K562 (cell line): ENCODE measurements around the gene PAQR4. TPM values are rescaled to one million over a fixed set of nuclear protein-coding genes. Genes with fewer than 3 reads are reported as not detected.

ENCODE experiments used
- ETV1 ChIP-seq: fragments of 450-650 bp; conservative IDR thresholded peaks from 2 replicates; pipeline ENCODE4 v1.6.1; 2016; ENCODE audit warnings: missing genetic modification characterization, control low read depth, low read depth, missing compliant biosample characterization
- HNRNPK ChIP-seq: fragments of 200-400 bp; formaldehyde crosslinking; IDR thresholded peaks from one replicate; pipeline ENCODE4 v1.6.1; 2018; ENCODE audit warnings: mild to moderate bottlenecking, low read depth, low read length; ENCODE audit not compliant: poor library complexity, severe bottlenecking
- IRF2 ChIP-seq: sonication (generic); formaldehyde crosslinking; IDR thresholded peaks from 2 replicates; pipeline ENCODE4 v1.8.1; 2022; ENCODE audit warnings: mild to moderate bottlenecking, missing genetic modification reagents
- MAZ ChIP-seq, 2 experiments: fragments of 450-650 bp in 1 of 2; sonication (generic) in 1 of 2; formaldehyde crosslinking; IDR thresholded peaks in 1 of 2; conservative IDR thresholded peaks in 1 of 2; 2 replicates each; pipeline versions ENCODE4 v1.4.0 to v1.5.0; 2020; ENCODE audit warnings: mild to moderate bottlenecking in 1 of 2, missing genetic modification reagents in 1 of 2
- PURB ChIP-seq: sonication (generic); formaldehyde crosslinking; IDR thresholded peaks from 2 replicates; pipeline ENCODE4 v1.9.0; 2021; ENCODE audit warnings: low read depth, mild to moderate bottlenecking, missing genetic modification reagents
- SMAD2 ChIP-seq: fragments of 150-350 bp; IDR thresholded peaks from 2 replicates; pipeline ENCODE4 v1.6.1; 2014; ENCODE audit warnings: low read depth, mild to moderate bottlenecking, low read length
- STAG1 ChIP-seq: sonication (generic); formaldehyde crosslinking; IDR thresholded peaks from 2 replicates; pipeline ENCODE4 v1.5.0; 2020; ENCODE audit warnings: missing genetic modification reagents, borderline replicate concordance
- THAP12 ChIP-seq: fragments of 250-450 bp; sonication (Bioruptor Pico); IDR thresholded peaks from 2 replicates; pipeline ENCODE4 v1.9.0; 2021; ENCODE audit warnings: mild to moderate bottlenecking, inconsistent platforms
- VEZF1 ChIP-seq: fragments of 200-800 bp; sonication (Bioruptor generic); IDR thresholded peaks from 2 replicates; pipeline ENCODE4 v1.6.1; 2017; ENCODE audit warnings: missing genetic modification characterization, missing compliant biosample characterization
- YY1 ChIP-seq, 3 experiments: IDR thresholded peaks; 2 replicates each; pipeline ENCODE4 v1.6.1; 2011; ENCODE audit warnings: low read length in 2 of 3, mild to moderate bottlenecking in 2 of 3, moderate library complexity in 2 of 3, borderline replicate concordance in 1 of 3, control low read depth in 1 of 3, low read depth in 1 of 3; ENCODE audit not compliant: insufficient read depth in 3 of 3, insufficient replicate concordance in 2 of 3, control insufficient read depth in 1 of 3, insufficient read length in 1 of 3; ENCODE audit errors: extremely low read depth in 1 of 3
- ZBTB17 ChIP-seq: fragments of 450-650 bp; formaldehyde crosslinking; IDR thresholded peaks from 2 replicates; pipeline ENCODE4 v1.4.0; 2020; ENCODE audit warnings: mild to moderate bottlenecking
- ZNF143 ChIP-seq: sonication (generic); formaldehyde crosslinking; IDR thresholded peaks from 2 replicates; pipeline ENCODE4 v1.9.0; 2022; ENCODE audit warnings: mild to moderate bottlenecking, missing genetic modification reagents
- ZNF24 ChIP-seq: fragments of 450-650 bp; IDR thresholded peaks from 2 replicates; pipeline ENCODE4 v1.6.1; 2016
- ZNF395 ChIP-seq: fragments of 200-800 bp; sonication (Bioruptor generic); IDR thresholded peaks from 2 replicates; pipeline ENCODE4 v1.6.1; 2017; ENCODE audit warnings: missing genetic modification characterization, missing compliant biosample characterization
- ZNF79 ChIP-seq: fragments of 250-450 bp; sonication (Bioruptor Pico); IDR thresholded peaks from 2 replicates; pipeline ENCODE4 v1.4.0; 2020; ENCODE audit warnings: low read depth, mild to moderate bottlenecking, moderate library complexity
- polyA plus RNA-seq, 8 experiments: library from polyadenylated mRNA; depleted of rRNA in 4 of 8; stranded (reverse) in 5 of 8; unstranded in 3 of 8; fragments of >200 nt; fragmentation: Nextera tagmentation in 2 of 8; fragmentation: Illumina TruSeq in 1 of 8; extraction: Ambion mirVana in 2 of 8; extraction: Trizol in 1 of 8; gene quantifications; 2 replicates each; pipeline versions ENCODE4 v1.2.1 to v1.2.3, GENCODE V29; 2011 to 2014; ENCODE audit warnings: inconsistent platforms in 1 of 8, missing spikeins in 1 of 8
- total RNA-seq, 7 experiments: library from RNA; depleted of rRNA in 6 of 7; stranded (reverse); fragments of >200 nt in 6 of 7; fragmentation: Illumina TruSeq in 2 of 7; extraction: Trizol in 2 of 7; gene quantifications; 2 replicates each; pipeline versions ENCODE4 v1.2.1 to v1.2.3, GENCODE V29; 2011 to 2021; ENCODE audit warnings: low replicate concordance in 1 of 7
- TF ChIP-seq, protein P1 (sequence below): sonication (generic); formaldehyde crosslinking; IDR thresholded peaks from 2 replicates; pipeline ENCODE4 v1.8.1; 2023; ENCODE audit warnings: mild to moderate bottlenecking, missing genetic modification reagents, moderate library complexity
- TF ChIP-seq, protein P2 (sequence below): fragments of 250-450 bp; sonication (Bioruptor Pico); IDR thresholded peaks from 2 replicates; pipeline ENCODE4 v1.4.0; 2020; ENCODE audit warnings: mild to moderate bottlenecking

Gene PAQR4
- total and polyA plus RNA-seq, 9 of the 15 experiments (the other 6 are each of a cell fraction or from before 2014, with no cell fraction given) = 0.62 to 40.4 (median 19.5) TPM

DNA sequence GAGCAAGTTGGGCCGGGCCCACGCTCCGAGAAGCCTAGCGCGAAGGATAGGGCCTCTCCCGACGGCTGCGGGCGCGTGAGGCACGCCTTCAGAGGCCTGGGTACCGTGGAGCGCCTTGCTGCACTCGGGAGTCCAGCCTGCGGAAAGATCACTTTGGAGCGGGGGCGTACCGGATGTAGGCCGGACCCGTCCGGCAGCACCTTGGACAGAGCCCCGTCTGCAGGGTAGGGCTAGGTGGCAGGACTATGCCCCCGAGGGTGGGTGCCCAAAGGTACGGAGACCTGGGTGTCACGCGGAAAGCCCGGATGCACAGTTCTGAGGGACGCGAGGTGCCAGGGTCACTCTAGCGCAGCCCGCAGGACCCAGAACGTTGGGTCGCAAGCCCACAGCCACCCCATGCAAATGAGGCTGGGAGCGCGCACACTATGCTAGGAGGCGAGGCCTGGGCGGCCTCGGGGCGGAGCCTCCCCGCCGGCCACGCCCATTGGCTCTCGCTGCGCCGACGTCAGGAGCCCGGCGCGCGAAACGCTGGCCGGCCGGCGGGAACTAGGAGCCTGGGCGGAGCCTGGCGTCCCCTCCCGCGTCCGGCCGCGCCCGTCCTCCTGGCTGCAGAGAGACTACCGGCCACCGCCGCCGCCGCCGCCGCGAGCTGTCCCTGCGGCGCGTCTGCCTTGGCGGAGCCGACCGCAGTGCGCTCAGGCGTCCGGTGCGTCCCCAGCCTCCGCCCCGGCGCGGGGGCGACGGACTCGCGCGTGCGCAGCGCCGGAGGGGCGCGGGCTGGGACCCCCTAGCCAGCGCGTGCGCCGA is at the start of gene PAQR4 (continued):
- TF ChIP-seq, protein P1, sequence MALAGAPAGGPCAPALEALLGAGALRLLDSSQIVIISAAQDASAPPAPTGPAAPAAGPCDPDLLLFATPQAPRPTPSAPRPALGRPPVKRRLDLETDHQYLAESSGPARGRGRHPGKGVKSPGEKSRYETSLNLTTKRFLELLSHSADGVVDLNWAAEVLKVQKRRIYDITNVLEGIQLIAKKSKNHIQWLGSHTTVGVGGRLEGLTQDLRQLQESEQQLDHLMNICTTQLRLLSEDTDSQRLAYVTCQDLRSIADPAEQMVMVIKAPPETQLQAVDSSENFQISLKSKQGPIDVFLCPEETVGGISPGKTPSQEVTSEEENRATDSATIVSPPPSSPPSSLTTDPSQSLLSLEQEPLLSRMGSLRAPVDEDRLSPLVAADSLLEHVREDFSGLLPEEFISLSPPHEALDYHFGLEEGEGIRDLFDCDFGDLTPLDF (CRISPR knock-in tag) = peak; percentile 98
- TF ChIP-seq ZNF143 (no peak), YY1 (IDR thresholded peaks at IDR 0.05; ENCODE audit: borderline replicate concordance in 1 of 3, control insufficient read depth in 1 of 3, extremely low read depth in 1 of 3, insufficient read depth in 3 of 3, insufficient read length in 1 of 3, insufficient replicate concordance in 2 of 3, low read depth in 1 of 3, low read length in 2 of 3) (peak in 2 of 3 experiments; percentile 42 to 47), MAZ (CRISPR knock-in tag; conservative IDR thresholded peaks at IDR 0.05 in 1 of 2, IDR thresholded peaks at IDR 0.05 in 1 of 2) (peak; percentile 85 to 97), PURB (no peak), ETV1 (tag) (peak; percentile 98), STAG1 (peak; percentile 70; the same call in 1 of the 2 replicates), ZNF24 (peak; percentile 56; the same call in 1 of the 2 replicates), VEZF1 (CRISPR knock-in tag) (peak; percentile 71), HNRNPK (no peak), ZNF395 (CRISPR knock-in tag) (peak; percentile 50), THAP12 (CRISPR knock-in tag) (no peak; the same call in none of the 2 replicates), ZNF79 (peak; percentile 40; the same call in 1 of the 2 replicates), SMAD2 (no peak), IRF2 (CRISPR knock-in tag) (peak; percentile 83; the same call in 1 of the 2 replicates), ZBTB17 (CRISPR knock-in tag) (0 out of 2 replicates have a peak, but pooled peaks have one; percentile 16)
- TF ChIP-seq, protein P2, sequence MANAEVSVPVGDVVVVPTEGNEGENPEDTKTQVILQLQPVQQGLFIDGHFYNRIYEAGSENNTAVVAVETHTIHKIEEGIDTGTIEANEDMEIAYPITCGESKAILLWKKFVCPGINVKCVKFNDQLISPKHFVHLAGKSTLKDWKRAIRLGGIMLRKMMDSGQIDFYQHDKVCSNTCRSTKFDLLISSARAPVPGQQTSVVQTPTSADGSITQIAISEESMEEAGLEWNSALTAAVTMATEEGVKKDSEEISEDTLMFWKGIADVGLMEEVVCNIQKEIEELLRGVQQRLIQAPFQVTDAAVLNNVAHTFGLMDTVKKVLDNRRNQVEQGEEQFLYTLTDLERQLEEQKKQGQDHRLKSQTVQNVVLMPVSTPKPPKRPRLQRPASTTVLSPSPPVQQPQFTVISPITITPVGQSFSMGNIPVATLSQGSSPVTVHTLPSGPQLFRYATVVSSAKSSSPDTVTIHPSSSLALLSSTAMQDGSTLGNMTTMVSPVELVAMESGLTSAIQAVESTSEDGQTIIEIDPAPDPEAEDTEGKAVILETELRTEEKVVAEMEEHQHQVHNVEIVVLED = peak; percentile 54
